ENCODE measurements around the gene PPP2R2B.

PPP2R2B gene

DNA sequence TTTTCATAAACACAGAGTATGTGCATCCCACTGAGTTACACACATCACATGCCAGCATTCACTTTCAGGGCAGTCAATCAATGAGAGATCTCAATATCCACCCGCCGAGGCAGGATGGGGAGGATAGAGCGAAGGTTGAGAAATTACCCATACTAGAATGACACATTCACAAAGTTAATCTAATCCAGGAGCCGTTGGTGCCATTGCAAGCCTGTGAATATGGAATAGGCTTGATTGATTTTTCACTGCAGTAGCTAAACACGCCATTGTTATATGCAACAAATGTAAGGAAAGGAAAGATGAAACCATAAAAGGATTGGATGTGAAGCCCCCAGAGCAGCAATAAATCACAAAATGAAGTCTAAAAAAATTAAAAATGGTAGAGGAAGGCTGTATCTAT is 194.7 kb downstream of the PPP2R2B start:
- H3K4me3 ChIP-seq (ENCODE audit: low read depth, low read length) = no peak overlapping the region
- TF ChIP-seq, protein P1, sequence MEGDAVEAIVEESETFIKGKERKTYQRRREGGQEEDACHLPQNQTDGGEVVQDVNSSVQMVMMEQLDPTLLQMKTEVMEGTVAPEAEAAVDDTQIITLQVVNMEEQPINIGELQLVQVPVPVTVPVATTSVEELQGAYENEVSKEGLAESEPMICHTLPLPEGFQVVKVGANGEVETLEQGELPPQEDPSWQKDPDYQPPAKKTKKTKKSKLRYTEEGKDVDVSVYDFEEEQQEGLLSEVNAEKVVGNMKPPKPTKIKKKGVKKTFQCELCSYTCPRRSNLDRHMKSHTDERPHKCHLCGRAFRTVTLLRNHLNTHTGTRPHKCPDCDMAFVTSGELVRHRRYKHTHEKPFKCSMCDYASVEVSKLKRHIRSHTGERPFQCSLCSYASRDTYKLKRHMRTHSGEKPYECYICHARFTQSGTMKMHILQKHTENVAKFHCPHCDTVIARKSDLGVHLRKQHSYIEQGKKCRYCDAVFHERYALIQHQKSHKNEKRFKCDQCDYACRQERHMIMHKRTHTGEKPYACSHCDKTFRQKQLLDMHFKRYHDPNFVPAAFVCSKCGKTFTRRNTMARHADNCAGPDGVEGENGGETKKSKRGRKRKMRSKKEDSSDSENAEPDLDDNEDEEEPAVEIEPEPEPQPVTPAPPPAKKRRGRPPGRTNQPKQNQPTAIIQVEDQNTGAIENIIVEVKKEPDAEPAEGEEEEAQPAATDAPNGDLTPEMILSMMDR (IDR thresholded peaks at IDR 0.05; ENCODE audit: low read depth, low read length) = no peak
- in situ Hi-C loops (cut with HindIII; ENCODE audit: low sequenced_read_pairs) = no loop called here
- DNase-seq (ENCODE audit: low read depth, low spot score) = no peak

DNA sequence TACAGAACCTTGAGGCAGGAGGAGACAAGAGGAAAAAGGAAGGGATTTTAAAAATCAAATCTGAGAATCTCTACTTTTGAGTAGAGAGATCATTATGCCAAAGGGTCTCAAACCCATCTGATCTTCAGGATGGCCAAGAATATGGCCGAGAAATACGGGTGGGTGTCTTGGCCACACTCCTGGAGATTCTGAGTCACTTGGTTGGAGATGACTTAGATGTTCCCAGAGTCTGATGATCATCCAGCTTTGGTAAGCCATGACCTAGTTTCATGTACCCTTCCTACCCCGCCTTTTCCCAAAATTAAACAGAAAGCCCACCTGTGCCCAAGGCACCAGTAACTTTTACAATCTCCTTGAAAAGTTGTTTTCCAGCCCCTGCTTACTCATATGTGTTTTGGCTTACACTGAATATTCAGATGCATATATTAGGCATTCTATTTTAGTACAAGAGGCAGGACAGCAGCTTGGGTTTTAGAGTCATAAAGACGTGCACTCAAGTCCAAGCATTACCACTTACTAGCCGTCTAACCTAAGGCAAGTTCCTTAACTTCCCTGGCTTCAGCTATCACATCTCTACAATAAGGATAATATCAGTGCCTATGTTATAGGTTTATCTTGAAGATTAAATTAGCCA is 195.5 kb downstream of the PPP2R2B start:
- in situ Hi-C loops (cut with HindIII; ENCODE audit: low sequenced_read_pairs) = no loop called here
- TF ChIP-seq, protein P1 (IDR thresholded peaks at IDR 0.05; ENCODE audit: low read depth, low read length) = no peak
- H3K4me3 ChIP-seq (ENCODE audit: low read depth, low read length) = no peak overlapping the region
- DNase-seq (ENCODE audit: low read depth, low spot score) = no peak

DNA sequence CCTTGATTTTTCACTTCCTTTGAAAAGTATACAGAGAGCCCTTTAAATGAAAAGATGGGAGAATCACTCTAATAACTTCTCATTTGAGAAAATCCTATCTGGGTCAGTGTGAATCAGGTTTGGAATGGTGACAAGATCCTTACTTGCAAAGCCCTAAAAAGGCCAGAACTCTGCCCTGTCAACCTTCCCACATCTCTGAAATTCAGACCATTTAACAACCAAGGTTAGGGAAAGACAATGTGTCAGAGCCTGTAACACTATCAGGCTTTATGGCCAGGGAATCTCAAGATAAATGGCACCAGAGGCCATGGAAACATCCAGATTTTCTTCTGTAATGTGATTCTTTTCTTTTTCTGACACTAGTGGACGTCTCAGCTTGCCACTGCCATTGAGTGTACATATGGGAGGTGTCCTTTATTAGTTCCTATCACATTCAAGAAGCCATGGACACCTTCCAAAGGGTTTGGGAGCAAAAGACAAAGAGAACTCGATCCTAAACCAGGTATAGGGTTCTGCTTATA is 196.9 kb downstream of the PPP2R2B start:
- no peak overlapping the region for H3K4me3 ChIP-seq (ENCODE audit: low read depth, low read length)
- TF ChIP-seq, protein P1 (IDR thresholded peaks at IDR 0.05; ENCODE audit: low read depth, low read length) = no peak
- in situ Hi-C loops (cut with HindIII; ENCODE audit: low sequenced_read_pairs) = no loop called here
- no peak for DNase-seq (ENCODE audit: low read depth, low spot score)

DNA sequence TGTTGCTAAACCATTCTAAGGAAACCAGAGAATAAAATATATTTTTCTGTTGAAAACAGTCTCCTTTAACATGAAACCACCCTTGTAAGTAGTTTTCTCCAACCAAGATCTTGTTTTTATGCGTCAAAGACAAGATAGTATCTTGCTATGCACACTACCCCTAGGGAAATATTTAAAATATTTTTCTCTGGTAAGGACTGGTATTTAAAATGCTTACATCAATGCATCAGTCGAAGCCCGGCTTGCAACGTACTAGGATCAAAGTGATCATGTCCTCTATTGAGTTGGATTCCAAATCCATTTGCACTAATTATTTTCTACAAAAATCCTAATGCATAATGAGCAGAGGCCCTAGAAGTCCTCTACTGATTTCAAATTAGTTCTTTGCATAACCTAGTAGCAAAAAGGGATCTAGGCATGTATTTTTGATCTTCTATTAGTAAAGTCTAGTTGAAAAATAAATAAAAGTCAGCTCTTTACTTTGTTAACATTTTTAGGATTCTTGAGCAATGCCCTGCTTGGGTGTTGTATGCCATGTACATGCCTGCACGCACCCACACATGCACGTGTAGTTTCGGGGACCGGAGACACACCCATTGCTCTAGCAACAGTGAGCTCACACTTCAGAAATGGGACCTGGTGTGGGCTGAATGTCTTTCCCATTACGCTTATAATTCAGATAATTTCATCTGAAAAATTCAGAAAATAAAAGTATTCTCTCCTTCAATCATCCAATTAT is 197.5 kb downstream of the PPP2R2B start:
- in situ Hi-C loops (cut with HindIII; ENCODE audit: low sequenced_read_pairs) = no loop called here
- DNase-seq (ENCODE audit: low read depth, low spot score) = no peak
- TF ChIP-seq, protein P1 (IDR thresholded peaks at IDR 0.05; ENCODE audit: low read depth, low read length) = no peak
- no peak overlapping the region for H3K4me3 ChIP-seq (ENCODE audit: low read depth, low read length)

DNA sequence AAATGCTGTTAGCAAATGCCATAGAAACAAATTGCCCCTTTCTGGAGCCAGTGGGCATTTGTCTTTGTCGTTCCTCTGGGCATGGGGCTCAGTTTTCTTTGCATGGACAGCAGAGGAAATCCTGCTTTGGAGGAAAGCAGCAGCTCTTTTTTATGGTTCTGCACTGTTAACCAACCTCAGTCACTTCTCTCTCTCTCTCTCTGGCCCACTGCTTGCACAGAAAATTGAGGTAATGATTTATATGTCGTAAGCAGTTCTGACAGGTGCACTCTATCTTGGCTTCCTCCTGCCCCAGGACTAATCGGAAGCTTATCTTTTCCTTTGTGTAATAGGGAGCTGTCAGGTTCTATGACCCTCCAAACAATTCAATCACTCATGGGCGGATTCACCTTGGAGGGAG is 202.9 kb downstream of the PPP2R2B start:
- in situ Hi-C loops (cut with HindIII; ENCODE audit: low sequenced_read_pairs) = no loop called here
- no peak for DNase-seq (ENCODE audit: low read depth, low spot score)
- no peak overlapping the region for H3K4me3 ChIP-seq (ENCODE audit: low read depth, low read length)
- TF ChIP-seq, protein P1 (IDR thresholded peaks at IDR 0.05; ENCODE audit: low read depth, low read length) = no peak

DNA sequence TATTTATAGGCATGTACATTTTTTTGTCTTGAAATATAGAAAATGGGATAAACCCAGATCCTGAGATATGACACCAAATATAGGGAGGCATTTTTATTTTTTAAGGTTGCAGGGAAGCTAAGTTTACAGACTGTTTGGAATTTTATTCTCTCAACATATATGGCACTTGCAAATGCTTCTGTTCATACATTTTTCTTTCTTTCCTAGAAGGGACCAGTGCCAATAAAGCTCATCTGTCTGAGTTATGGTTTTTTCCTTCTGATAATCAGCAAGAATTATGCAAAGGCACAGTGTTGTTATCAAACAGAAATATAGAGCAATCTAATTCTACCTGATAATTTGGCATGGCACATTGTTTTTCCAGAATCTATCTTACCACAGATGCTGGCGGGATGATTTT is 205.7 kb downstream of the PPP2R2B start:
- DNase-seq (ENCODE audit: low read depth, low spot score) = no peak
- in situ Hi-C loops (cut with HindIII; ENCODE audit: low sequenced_read_pairs) = no loop called here
- TF ChIP-seq, protein P1 (IDR thresholded peaks at IDR 0.05; ENCODE audit: low read depth, low read length) = no peak
- H3K4me3 ChIP-seq (ENCODE audit: low read depth, low read length) = no peak overlapping the region
